Activated naive CD4-positive, alpha-beta T cell treated with anti-CD3 and anti-CD28 coated beads, Interleukin-2, amount 10 ng/mL, durations not matched to agents 7 days and 5 days (primary cell): Measurements from ENCODE around the gene NAGPA.
A peak's percentile ranks its signal among the peaks of the same experiment; 100 is the strongest.
"Not testable (repeated sequence)": the region's sequence is repeated elsewhere in the genome, so short reads cannot be mapped to it uniquely, and the experiment has no call there.

Experiments
- CTCF ChIA-PET: fragments of 350-600 bp; sonication (Branson Sonifier 250); formaldehyde crosslinking; loops from one replicate; lab custom pipeline; 2021; ENCODE audit warnings: antibody characterized with exemption; lab: Charles Lee
- DNase-seq: peaks from one replicate; pipeline ENCODE4 v3.0.0-alpha.2; 2020
- H3K27ac Mint-ChIP-seq: one replicate; pipeline ENCODE4 v1.8.0; 2021; ENCODE audit warnings: mild to moderate bottlenecking, moderate library complexity, mixed read lengths
- H3K27me3 Mint-ChIP-seq: one replicate; pipeline ENCODE4 v1.8.0; 2021; ENCODE audit warnings: mild to moderate bottlenecking, mixed read lengths
- H3K36me3 Mint-ChIP-seq: one replicate; pipeline ENCODE4 v1.8.0; 2021; ENCODE audit warnings: mixed read lengths
- H3K4me1 Mint-ChIP-seq: one replicate; pipeline ENCODE4 v1.8.0; 2021; ENCODE audit warnings: mixed read lengths
- H3K4me3 Mint-ChIP-seq: one replicate; pipeline ENCODE4 v1.8.0; 2021; ENCODE audit warnings: mild to moderate bottlenecking, moderate library complexity, mixed read lengths
- H3K9me3 Mint-ChIP-seq: one replicate; pipeline ENCODE4 v1.8.0; 2021; ENCODE audit warnings: mixed read lengths

The NAGPA gene, protein sequence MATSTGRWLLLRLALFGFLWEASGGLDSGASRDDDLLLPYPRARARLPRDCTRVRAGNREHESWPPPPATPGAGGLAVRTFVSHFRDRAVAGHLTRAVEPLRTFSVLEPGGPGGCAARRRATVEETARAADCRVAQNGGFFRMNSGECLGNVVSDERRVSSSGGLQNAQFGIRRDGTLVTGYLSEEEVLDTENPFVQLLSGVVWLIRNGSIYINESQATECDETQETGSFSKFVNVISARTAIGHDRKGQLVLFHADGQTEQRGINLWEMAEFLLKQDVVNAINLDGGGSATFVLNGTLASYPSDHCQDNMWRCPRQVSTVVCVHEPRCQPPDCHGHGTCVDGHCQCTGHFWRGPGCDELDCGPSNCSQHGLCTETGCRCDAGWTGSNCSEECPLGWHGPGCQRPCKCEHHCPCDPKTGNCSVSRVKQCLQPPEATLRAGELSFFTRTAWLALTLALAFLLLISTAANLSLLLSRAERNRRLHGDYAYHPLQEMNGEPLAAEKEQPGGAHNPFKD

DNA sequence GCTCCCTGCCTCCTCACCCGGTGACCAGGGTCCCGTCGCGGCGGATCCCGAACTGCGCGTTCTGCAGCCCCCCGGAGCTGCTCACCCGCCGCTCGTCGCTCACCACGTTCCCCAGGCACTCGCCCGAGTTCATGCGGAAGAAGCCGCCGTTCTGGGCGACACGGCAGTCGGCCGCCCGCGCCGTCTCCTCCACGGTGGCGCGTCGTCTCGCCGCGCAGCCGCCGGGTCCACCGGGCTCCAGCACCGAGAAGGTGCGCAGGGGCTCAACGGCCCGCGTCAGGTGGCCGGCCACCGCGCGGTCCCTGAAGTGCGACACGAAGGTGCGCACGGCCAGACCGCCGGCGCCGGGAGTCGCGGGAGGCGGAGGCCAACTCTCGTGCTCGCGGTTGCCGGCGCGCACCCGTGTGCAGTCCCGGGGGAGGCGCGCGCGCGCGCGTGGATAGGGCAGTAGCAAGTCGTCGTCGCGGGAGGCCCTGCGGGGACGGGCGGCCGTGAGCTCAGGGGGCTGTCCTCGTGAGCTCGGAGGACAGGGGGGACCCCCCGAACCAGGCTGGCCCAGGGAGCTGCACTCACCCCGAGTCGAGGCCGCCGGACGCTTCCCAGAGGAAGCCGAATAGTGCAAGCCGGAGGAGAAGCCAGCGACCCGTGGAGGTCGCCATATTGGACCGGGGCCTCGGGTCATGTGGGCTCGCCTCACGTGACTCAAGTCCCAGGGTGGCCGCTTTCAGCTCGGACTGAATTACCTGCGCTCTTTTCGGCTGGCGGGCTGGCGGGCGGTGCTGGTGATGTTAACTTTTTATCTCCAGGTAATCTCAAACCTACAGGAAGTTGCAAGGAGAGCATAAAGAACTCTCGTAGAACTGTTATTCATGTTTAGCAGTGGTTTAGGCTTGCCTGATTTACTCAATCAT, at the start of gene NAGPA:
Gene NAGPA (minus strand): TSS at position 680 of the 911 bp plus-strand sequence. CDS start 21 bp downstream, at position 659.
- H3K4me3 Mint-ChIP-seq = peak within 1 kb of the TSS; percentile 86
- CTCF ChIA-PET = no interaction called here
- H3K27me3 Mint-ChIP-seq = no peaks in the 10 kb centered on the region
- peak within 1 kb of the TSS; percentile 91 for H3K27ac Mint-ChIP-seq
- H3K9me3 Mint-ChIP-seq = no peaks in the 10 kb centered on the region
- H3K36me3 Mint-ChIP-seq = no peaks in the 10 kb centered on the region
- peak; percentile 92 for DNase-seq
- H3K4me1 Mint-ChIP-seq = peaks cover 21% of the 10 kb centered on the region

DNA sequence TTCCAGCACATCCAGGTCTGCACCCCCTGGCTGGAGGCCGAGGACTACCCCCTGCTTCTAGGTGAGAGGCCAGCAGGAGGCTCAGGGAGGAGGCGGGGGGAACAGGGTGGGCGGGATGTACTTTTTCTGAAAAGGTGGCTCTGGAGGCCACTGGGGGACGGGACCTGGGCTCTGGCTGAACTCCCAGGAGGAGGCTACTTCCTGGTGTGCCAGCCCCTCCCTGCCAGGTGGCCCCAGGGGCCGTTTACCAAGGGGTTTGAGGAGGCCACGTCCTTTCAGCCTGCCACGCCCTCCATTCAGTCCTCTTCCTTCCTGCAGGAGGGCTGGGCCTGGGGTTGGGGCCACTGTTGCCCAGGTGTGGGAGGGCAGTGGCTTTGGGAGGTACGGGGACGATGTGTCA, 47.3 kb upstream of the NAGPA start:
- H3K9me3 Mint-ChIP-seq, DNase-seq, CTCF ChIA-PET, H3K4me1 Mint-ChIP-seq, H3K4me3 Mint-ChIP-seq, H3K27ac Mint-ChIP-seq, H3K27me3 Mint-ChIP-seq: not testable (repeated sequence)
- peaks cover 21% of the 10 kb centered on the region for H3K36me3 Mint-ChIP-seq

DNA sequence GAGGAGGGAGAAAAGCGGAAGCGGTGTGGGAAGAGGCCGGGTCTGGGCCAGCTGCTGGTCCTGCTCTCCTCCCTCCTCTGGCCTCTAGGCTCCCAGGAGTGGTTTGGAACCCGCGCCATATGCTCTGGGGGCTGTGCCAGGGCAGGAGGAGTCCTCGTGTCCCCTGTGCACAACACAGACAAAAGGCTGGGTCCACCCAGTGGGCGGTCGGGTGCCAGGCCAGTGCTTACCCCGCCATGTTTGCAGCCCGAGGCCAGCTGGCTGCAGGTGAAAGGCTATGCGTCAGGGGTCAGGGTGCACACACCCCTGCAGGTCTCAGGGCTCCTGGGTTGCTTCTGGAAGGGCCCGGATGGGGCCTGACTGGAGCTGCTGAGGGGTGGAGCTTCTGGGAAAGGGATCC, 46.7 kb upstream of the NAGPA start:
- H3K36me3 Mint-ChIP-seq = peaks cover 22% of the 10 kb centered on the region
- CTCF ChIA-PET, H3K4me3 Mint-ChIP-seq, H3K27ac Mint-ChIP-seq, H3K27me3 Mint-ChIP-seq, H3K4me1 Mint-ChIP-seq, DNase-seq, H3K9me3 Mint-ChIP-seq: not testable (repeated sequence)

DNA sequence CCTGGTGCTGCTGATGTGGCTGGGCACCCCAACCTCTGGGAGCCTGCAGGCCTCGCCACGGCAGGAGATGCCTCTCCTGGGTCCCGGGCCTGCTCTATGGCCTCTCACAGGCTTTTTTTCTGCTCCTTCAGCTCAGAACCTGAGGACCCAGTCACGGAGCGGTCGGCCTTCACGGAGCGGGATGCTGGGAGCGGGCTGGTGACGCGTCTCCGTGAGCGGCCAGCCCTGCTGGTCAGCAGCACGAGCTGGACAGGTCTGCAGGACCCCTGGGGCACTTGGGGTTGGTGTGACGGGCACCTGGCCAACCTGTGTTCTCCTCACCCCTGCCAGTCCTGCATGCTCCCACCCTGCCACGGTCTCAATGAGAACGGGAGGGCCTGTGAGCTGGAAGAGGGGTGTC, 44.9 kb upstream of the NAGPA start:
- no peaks in the 10 kb centered on the region for H3K9me3 Mint-ChIP-seq
- no peaks in the 10 kb centered on the region for H3K27me3 Mint-ChIP-seq
- CTCF ChIA-PET = no interaction called here
- H3K4me1 Mint-ChIP-seq = no peaks in the 10 kb centered on the region
- H3K4me3 Mint-ChIP-seq = no peak overlapping the region
- H3K36me3 Mint-ChIP-seq = peaks cover 18% of the 10 kb centered on the region
- no peak for DNase-seq
- H3K27ac Mint-ChIP-seq = no peak overlapping the region

DNA sequence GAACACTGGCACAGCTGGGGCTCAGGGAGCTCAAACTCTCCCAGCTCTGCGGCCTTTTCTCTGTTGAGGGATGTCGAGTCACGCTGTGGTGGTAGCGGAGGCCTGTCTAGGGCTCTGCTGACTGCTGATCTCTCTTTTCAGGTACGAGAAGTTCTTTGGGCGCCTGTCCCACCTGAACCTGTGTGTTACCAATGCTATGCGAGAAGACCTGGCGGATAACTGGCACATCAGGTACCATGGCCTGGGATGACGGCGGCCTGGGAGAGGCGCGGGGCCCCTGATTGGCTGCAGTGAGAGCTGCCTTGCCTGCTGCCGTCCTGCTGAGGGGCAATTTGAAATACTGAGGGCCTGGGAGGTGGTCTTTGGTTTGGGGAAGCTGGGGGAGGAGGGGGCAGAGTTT, 43.6 kb upstream of the NAGPA start:
- no peak for DNase-seq
- no peak overlapping the region for H3K27ac Mint-ChIP-seq
- no peak overlapping the region for H3K4me3 Mint-ChIP-seq
- H3K27me3 Mint-ChIP-seq = no peaks in the 10 kb centered on the region
- H3K4me1 Mint-ChIP-seq = peaks cover 12% of the 10 kb centered on the region
- no peaks in the 10 kb centered on the region for H3K9me3 Mint-ChIP-seq
- CTCF ChIA-PET = no interaction called here
- H3K36me3 Mint-ChIP-seq = peaks cover 20% of the 10 kb centered on the region

DNA sequence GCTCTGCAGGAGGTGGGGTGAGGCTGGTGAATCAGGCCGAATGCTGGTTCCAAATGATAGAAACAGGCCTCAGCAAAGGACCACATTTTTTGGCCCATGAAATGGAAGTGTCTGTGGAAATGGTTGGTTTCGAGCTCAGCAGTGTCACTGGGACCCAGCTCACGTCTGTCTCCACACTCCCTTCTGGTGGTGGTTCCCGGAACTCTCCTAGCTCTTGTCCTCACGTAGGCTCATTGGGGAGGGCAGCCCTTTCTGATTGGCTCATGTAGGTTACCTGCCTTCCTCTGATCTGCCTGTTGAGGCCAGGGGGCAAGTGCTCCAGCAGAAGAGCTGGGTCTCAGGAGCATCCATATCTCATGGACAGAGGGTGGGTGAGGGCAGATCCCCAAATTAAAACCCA, 41.9 kb upstream of the NAGPA start:
- Mint-ChIP-seq H3K9me3 (no peaks in the 10 kb centered on the region), H3K27ac (no peak overlapping the region), H3K36me3 (peaks cover 20% of the 10 kb centered on the region), H3K4me1 (peaks cover 29% of the 10 kb centered on the region), H3K27me3 (no peaks in the 10 kb centered on the region), H3K4me3 (no peak overlapping the region)
- CTCF ChIA-PET = interaction anchor here (1.3 kb wide), 2 partner anchors 9 to 11 kb away, joined by 3 to 4 read pairs; no protein-coding TSS in a partner anchor
- no peak for DNase-seq

DNA sequence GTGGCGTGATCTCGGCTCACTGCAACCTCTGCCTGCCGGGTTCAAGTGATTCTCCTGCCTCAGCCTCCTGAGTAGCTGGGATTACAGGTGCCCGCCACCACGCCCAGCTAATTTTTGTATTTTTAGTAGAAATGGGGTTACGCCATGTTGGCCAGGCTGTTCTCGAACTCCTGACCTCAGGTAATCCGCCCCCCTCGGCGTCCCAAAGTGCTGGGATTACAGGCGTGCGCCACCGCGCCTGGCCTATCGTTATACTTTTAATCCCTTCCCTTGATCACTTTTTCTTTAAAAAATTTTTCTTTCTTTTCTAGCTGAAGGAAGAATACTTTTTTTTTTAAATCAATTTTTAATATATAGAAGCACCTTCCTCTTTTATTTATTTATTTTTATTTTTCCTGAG, 40.0 kb upstream of the NAGPA start:
- H3K27me3 Mint-ChIP-seq, H3K9me3 Mint-ChIP-seq, H3K27ac Mint-ChIP-seq, H3K4me3 Mint-ChIP-seq, DNase-seq: not testable (repeated sequence)
- peaks cover 14% of the 10 kb centered on the region for H3K36me3 Mint-ChIP-seq
- H3K4me1 Mint-ChIP-seq = peaks cover 30% of the 10 kb centered on the region
- CTCF ChIA-PET = interaction anchor here (0.6 to 0.7 kb wide), 2 partner anchors 21 to 27 kb away, joined by 3 read pairs; no protein-coding TSS in a partner anchor

DNA sequence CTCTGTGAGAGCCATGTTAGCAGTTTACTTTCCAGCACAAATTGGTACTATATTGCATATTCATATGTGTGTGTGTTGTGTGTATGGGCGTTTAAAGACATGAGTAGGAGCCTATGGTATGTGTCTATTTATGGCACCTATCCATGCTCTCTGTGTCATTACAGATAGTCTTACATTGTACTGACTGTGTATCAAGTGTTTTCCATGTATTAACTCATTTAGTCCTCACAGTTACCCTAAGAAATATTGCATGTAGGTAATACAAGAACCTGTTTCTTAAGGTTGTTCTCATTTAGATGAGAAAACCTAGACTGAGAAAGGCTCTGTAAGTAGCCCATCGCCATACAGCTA, 39.5 kb upstream of the NAGPA start:
- peak overlapping the region; percentile 24 for H3K27ac Mint-ChIP-seq
- CTCF ChIA-PET = interaction anchor here (0.7 to 2.1 kb wide), 2 partner anchors 11 to 20 kb away, joined by 3 to 9 read pairs; no protein-coding TSS in a partner anchor
- H3K4me3 Mint-ChIP-seq = peak overlapping the region; percentile 88
- peaks cover 30% of the 10 kb centered on the region for H3K4me1 Mint-ChIP-seq
- no peaks in the 10 kb centered on the region for H3K27me3 Mint-ChIP-seq
- peaks cover 14% of the 10 kb centered on the region for H3K36me3 Mint-ChIP-seq
- DNase-seq = no peak
- no peaks in the 10 kb centered on the region for H3K9me3 Mint-ChIP-seq

DNA sequence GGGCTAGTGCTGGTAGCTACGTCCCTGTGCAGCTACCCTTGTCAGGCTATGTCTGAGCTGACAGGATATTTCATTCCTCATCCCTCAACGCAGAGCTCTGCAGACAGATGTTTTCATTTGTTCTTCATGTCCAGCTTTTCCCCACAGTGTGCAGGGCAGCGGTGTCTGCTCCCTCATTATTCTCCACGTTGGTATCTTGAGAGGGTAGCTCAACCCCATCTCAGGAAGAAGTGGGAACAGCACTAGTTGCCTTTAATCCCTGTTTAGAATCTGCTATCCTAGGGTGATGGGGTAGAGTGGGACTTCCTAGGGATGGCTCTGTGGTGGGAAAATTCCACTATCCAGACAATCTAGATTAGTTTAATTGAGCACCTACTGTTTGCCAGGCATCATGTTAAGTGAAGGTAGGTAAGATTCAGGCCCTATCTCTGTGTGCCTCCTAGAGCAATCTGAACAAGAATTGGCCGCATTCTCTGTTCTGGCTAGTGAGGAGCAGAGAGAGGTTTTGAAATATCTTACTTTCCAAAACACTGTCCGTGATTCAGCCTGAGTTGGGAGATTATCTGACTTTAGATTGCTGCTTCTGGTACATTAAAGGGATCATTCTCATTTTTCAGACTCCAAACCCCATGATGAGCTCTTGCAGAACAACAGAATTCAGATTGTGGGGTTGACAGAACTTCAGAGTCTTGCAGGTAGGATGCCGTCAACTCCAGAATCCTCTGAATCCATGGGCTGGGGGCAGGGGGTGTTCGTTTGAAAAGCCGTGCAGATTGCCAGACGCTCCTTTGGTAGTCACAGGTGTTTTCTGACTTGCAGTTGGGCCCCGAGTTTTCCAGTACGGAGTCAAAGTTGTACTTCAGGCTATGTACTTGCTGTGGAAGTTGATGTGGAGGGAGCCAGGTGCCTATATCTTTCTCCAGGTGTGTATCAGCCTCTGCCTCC, 38.9 kb upstream of the NAGPA start:
- H3K4me1 Mint-ChIP-seq = peaks cover 30% of the 10 kb centered on the region
- peaks cover 14% of the 10 kb centered on the region for H3K36me3 Mint-ChIP-seq
- H3K27me3 Mint-ChIP-seq = no peaks in the 10 kb centered on the region
- no peak for DNase-seq
- H3K27ac Mint-ChIP-seq = peak overlapping the region; percentile 95
- H3K9me3 Mint-ChIP-seq = no peaks in the 10 kb centered on the region
- CTCF ChIA-PET = interaction anchor here (1.1 to 2.1 kb wide), 3 partner anchors 12 to 19 kb away, joined by 3 to 9 read pairs (median 3); no protein-coding TSS in a partner anchor
- peak overlapping the region; percentile 88 for H3K4me3 Mint-ChIP-seq

DNA sequence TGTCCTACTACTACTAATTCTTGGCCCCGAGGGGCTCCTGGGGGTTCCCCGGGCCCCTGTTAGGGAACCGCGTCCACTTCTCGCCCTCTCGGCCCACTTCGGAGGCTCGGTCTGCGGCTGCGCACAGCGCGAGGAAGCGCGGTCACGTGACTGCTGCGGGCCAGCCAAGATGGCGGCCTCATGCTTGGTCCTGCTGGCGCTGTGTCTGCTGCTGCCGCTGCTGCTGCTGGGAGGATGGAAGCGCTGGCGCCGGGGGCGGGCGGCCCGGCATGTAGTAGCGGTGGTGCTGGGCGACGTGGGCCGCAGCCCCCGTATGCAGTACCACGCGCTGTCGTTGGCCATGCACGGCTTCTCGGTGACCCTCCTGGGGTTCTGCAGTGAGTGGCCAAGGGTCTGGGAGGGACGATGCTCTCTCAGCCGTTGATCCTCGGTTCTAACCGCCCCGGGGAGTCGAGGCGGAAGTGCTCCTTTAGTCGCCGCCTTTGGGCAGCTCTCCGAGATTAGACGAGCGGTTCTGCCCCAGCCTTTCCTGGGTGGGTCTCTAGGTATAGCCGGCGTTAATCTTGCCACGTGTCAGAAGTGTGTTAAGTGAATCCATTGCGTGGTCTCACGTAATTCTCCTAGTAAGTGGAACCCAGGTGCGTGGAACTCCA, 38.1 kb upstream of the NAGPA start, which contains the start of gene ALG1:
Gene ALG1 (plus strand): TSS at position 163 of the 653 bp plus-strand sequence. CDS start 7 bp downstream, at position 170.
- H3K4me3 Mint-ChIP-seq = peak within 1 kb of the TSS; percentile 88
- CTCF ChIA-PET = interaction anchor here (1.1 to 2.1 kb wide), 3 partner anchors 12 to 20 kb away, joined by 3 to 9 read pairs (median 3); no protein-coding TSS in a partner anchor
- H3K27ac Mint-ChIP-seq = peak within 1 kb of the TSS; percentile 95
- no peaks in the 10 kb centered on the region for H3K27me3 Mint-ChIP-seq
- H3K36me3 Mint-ChIP-seq = peaks cover 14% of the 10 kb centered on the region
- H3K9me3 Mint-ChIP-seq = no peaks in the 10 kb centered on the region
- DNase-seq = peak; percentile 93
- peaks cover 30% of the 10 kb centered on the region for H3K4me1 Mint-ChIP-seq

DNA sequence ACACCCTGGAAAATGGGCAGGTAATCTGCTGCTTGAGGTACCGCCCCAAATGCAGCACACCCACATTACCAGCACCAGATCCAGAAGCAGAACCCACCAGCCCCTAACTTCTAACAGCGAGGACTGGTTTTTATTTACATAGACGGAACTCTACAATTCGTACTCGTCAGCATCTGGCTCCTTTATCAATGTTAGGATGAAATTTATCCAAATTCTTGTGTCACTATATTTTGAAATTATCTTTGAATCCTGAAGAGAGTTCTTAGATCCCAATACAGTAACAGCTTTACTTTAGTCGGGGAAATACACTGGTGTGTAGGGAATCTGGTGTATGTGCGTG, 37.6 kb upstream of the NAGPA start:
- no peak for DNase-seq
- CTCF ChIA-PET = interaction anchor here (2.1 kb wide), 1 partner anchor 13 kb away, joined by 9 read pairs; no protein-coding TSS in a partner anchor
- peaks cover 14% of the 10 kb centered on the region for H3K36me3 Mint-ChIP-seq
- H3K4me3 Mint-ChIP-seq = peak overlapping the region; percentile 88
- H3K27me3 Mint-ChIP-seq = peaks cover 1% of the 10 kb centered on the region
- H3K4me1 Mint-ChIP-seq = peaks cover 30% of the 10 kb centered on the region
- H3K27ac Mint-ChIP-seq = peak overlapping the region; percentile 95
- H3K9me3 Mint-ChIP-seq = no peaks in the 10 kb centered on the region

DNA sequence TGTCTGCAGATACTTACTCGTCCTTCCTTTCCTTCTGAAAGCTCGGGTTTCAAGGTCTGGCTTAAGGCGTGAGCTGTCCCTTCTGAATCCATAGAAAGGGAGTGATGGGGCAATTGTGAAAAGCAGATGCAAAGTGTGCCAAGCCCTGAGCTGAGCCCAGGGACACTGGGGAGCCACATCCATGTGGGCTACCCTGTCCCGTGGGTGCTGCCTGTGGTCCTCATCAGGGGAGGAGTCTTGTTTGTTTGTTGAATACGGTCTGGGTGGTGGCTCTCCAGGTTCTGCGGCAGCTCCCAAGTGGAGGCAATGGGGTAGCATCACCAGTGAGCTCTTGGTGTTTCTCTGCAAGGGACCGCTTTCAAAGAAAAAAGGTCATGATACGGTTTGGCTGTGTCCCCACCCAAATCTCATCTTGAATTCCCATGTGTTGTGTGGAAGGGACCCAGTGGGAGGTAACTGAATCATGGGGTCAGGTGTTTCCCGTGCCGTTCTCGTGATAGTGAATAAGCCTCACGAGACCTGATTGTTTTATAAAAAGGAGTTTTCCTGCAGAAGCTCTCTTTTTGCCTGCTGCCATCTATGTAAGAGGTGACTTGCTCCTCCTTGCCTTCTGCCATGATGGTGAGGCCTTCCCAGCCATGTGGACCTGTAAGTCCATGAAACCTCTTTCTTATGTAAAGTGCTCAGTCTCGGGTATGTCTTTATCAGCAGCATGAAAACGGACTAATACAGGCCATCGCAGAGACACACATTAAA, 36.9 kb upstream of the NAGPA start:
- Mint-ChIP-seq H3K9me3 (no peaks in the 10 kb centered on the region), H3K4me3 (no peak overlapping the region), H3K27me3 (peaks cover 8% of the 10 kb centered on the region), H3K4me1 (peaks cover 30% of the 10 kb centered on the region), H3K27ac (peak overlapping the region; percentile 95), H3K36me3 (peaks cover 12% of the 10 kb centered on the region)
- DNase-seq = no peak
- CTCF ChIA-PET = interaction anchor here (1.1 to 1.3 kb wide), 2 partner anchors 11 to 14 kb away, joined by 3 read pairs; no protein-coding TSS in a partner anchor
